GM20000 (cell line): Measurements from ENCODE around the gene SF3B3.

Source experiments
- DNase-seq: peaks from one replicate; pipeline ENCODE4 v3.0.0; 2012; ENCODE audit warnings: low spot score
- TF ChIP-seq, protein P1 (sequence below): IDR thresholded peaks from 2 replicates; pipeline ENCODE4 v1.5.1; 2012; ENCODE audit warnings: mild to moderate bottlenecking, control low read depth; ENCODE audit errors: extremely low read depth, missing control alignments

The SF3B3 gene

DNA sequence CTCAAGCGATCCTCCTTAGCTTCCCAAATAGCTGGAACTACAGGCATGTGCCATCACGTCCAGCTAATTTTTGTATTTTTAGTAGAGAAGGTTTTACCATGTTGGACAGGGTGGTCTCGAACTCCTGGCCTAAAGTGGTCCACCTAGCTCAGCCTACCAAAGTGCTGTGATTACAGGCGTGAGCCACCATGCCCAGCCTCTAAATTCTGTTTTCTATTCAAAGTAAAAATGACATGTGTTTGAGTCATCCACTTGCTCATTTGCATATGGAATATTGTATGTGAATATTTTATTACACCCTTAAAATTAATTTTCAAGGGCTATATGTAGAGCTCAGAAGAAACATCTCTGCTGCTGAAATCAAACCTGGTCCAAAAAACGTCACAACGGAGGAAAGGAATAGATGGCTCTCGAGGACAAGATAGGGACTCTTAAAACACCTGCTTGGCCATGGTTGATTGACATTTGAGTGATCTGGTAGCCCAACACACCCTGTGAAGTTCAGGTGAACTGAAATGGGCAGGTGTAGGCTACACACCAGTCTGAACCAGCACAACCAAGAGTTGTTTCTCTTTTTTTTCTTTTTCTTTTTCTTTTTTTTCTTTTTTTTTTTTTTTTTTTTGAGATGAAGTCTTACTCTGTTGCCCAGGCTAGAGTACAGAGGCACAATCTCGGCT, 51.1 kb downstream of the SF3B3 start:
- TF ChIP-seq, protein P1, sequence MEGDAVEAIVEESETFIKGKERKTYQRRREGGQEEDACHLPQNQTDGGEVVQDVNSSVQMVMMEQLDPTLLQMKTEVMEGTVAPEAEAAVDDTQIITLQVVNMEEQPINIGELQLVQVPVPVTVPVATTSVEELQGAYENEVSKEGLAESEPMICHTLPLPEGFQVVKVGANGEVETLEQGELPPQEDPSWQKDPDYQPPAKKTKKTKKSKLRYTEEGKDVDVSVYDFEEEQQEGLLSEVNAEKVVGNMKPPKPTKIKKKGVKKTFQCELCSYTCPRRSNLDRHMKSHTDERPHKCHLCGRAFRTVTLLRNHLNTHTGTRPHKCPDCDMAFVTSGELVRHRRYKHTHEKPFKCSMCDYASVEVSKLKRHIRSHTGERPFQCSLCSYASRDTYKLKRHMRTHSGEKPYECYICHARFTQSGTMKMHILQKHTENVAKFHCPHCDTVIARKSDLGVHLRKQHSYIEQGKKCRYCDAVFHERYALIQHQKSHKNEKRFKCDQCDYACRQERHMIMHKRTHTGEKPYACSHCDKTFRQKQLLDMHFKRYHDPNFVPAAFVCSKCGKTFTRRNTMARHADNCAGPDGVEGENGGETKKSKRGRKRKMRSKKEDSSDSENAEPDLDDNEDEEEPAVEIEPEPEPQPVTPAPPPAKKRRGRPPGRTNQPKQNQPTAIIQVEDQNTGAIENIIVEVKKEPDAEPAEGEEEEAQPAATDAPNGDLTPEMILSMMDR = no peak
- no peak for DNase-seq

DNA sequence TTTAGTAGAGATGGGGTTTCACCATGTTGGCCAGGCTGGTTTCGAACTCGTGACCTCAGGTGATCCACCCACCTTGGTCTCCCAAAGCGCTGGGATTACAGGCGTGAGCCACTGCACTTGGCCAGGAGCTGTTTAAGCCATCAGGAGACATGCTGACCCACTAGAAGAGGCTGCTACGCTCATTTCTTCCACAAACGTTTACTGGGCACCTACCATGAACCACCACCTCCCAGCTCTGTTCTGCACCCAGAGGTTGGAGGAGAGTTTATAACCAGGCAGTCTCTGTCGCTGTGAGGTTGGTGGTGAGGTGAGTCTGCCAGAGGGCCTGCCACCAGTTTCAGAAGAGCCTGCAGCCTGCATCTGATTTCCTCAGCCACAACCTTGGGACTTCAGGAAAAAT, 51.8 kb downstream of the SF3B3 start:
- TF ChIP-seq, protein P1 = no peak
- no peak for DNase-seq

DNA sequence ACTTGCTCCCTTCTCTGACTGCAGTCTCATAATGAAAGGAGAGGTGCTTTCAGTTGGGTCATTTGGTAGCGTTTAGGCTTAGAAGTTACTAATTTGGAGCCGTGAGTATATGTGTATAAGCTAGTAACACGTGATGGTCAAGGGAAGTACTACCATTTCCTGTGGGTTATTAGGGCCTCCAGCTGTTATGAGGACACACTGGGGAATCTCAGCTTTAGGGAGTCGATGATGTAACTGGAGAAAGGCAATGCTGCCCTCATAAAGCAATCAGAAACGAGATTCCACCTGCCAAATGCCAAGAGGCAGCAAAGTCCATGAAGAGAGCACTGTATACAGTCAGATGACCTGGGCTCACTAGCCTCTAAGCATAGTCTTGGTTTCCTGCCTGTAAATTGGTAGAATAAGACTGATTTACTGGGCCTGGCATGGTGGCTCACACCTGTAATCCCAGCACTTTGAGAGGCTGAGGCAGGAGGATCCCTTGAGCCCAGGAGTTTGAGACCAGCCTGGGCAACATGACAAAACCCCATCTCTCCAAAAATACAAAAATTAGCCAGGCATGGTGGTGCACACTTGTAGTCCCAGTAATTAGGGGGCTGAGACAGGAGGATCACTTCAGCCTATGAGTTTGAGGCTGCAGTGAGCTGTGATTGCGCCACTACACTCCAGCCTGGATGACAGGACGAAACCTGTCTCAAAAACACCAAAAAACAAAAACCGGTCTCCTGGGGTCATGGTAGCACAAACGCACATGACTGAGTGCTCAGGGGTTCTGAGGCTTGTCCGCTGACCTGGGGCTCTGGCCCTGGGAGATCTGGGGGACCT, 53.0 kb downstream of the SF3B3 start:
- DNase-seq = peak; percentile 70
- TF ChIP-seq, protein P1 = no peak

DNA sequence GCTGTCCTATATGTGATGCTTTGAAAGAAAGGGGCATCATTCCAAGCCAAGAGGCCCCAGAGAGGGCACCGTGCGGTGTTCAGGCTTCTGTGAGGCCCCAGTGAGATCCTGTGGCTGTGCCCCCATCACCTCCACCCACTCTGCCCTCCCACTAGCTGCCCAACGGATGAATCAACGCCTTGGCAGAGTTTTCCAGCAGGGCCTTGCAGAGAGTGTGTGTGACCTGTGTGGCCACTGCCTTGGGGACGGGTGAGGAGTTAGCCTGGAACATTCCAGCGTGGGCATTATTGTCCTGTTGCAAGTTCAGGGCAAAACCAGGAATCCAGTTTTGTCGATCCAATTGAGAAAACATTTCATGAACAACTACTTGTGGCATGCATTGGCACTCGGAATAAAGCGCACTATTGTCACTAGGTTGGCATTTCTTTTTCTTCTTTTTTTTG, 53.7 kb downstream of the SF3B3 start:
- TF ChIP-seq, protein P1 = no peak
- DNase-seq = no peak

DNA sequence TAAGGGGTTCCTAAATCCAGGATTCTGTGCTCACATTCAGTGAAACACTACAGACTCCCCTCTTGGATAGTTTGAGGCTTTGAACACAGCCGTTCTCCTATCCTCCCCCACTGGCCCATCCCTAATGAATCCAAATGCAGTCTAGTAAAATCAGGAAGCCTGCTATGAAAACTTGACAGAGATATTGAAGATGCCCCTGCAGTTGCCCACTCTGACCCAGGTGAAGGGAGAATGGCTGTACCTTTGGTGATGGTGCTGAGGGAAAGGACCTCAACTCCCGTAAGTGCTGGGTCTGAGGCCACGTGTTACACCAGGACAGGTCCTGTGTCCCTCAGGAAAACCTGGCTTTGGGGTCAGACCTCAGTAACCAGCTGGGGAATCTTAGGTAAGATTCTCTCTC, 54.4 kb downstream of the SF3B3 start:
- DNase-seq = no peak
- TF ChIP-seq, protein P1 = no peak

DNA sequence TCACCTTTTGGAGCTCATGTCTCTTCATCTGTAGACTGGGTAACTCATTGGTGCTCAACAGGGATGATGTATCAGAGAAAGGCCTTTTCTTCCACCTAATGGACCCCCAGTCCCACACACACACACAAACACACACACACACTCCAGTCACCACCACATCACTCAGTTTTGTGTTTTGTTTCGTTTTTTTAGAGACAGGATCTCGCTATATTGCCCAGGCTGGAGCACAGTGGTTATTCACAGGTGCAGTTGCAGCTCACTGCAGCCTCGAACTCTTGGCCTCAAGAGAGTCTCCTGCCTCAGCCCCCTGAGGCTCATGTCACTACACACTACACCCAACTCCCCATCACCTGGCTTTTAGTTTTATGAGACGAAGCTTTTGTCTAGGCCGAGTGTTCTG, 55.6 kb downstream of the SF3B3 start:
- DNase-seq = no peak

More for the DNA sequence above, 55.6 kb downstream of the SF3B3 start:
- TF ChIP-seq, protein P1 = no peak
